Right cardiac atrium (tissue), 5 donors: Measurements from ENCODE around the gene PRELID2. TPM values are rescaled to one million over a fixed set of nuclear protein-coding genes. Genes with fewer than 3 reads are reported as not detected.
"Not testable (repeated sequence)": the region's sequence is repeated elsewhere in the genome, so short reads cannot be mapped to it uniquely, and the experiment has no call there.

ENCODE experiments used
- ATAC-seq, 2 donors: fragments of 200-7000 bp; cut with Tn5 transposase; one replicate each; pipeline versions ENCODE4 v1.8.0 to v1.9.1; 2020; ENCODE audit warnings: moderate library complexity in 2 of 2, mild to moderate bottlenecking in 1 of 2
- DNase-seq, 3 donors: peaks; one replicate each; pipeline ENCODE4 v3.0.0-alpha.2; 2020
- H3K27ac ChIP-seq: one replicate; pipeline ENCODE4 v1.5.1; 2013; ENCODE audit warnings: mild to moderate bottlenecking, low read length, control low read depth, moderate library complexity
- H3K27me3 ChIP-seq: one replicate; pipeline ENCODE4 v1.6.1; 2013; ENCODE audit not compliant: control insufficient read depth, insufficient read depth
- H3K4me1 ChIP-seq: one replicate; pipeline ENCODE4 v1.6.1; 2013; ENCODE audit warnings: low read length; ENCODE audit not compliant: control insufficient read depth, insufficient read depth
- H3K4me3 ChIP-seq: one replicate; pipeline ENCODE4 v1.5.1; 2013; ENCODE audit warnings: low read length, control low read depth
- H3K9me3 ChIP-seq: one replicate; pipeline ENCODE4 v1.6.1; 2013; ENCODE audit warnings: low read length; ENCODE audit not compliant: control insufficient read depth
- WGBS: extraction: QIAGEN DNeasy Blood & Tissue Kit; methylation state at CpG from one replicate; pipeline ENCODE4 v1.1.7; 2013; 5-methylcytosine and 5-hydroxymethylcytosine counted together
- intact Hi-C, 4 donors: fragments of 100-400 bp; cut with DNase I; formaldehyde crosslinking; loops; one replicate each; pipeline versions ENCODE4 v1.11.0 to v1.14.0; 2022 to 2023
- long read RNA-seq, 4 donors: library from polyadenylated mRNA; unstranded; transcript quantifications; one replicate each; pipeline ENCODE4 v2.0.0, GENCODE V29; 2020 to 2021
- polyA plus RNA-seq: library from polyadenylated mRNA; stranded (reverse); fragments of 200-250 nt; gene quantifications from one replicate; pipeline ENCODE4 v1.2.3, GENCODE V29; 2013
- total RNA-seq, 4 donors: library from RNA; stranded (reverse); fragmentation: NEBNext Ultra II Directional; extraction: Animal tissue kit (Norgen Biotek cat#: 25700); gene quantifications; one replicate each; pipeline ENCODE4 v1.2.1, GENCODE V29; 2021
- donor health status: healthy with polysubstance abuse.
- donor health status: DM: no; HTN: yes; CAD: no.
- donor health status: DM: no; HTN: no; CAD: no.
- donor health status: DM: no; HTN: yes; CAD: no; lungs with severe emphysema.
- donor health status: DM: yes; HTN: yes; CAD: no.

Gene PRELID2
- total RNA-seq (10 to 100 TPM; 39.1 to 85.4 (median 44.8) TPM), polyA plus RNA-seq (4.3 TPM)
- long read RNA-seq, donor 1, partial matches to known transcripts, result 0 of 14 reads
- long read RNA-seq, donor 1, other reads (novel, unspliced or antisense), result 14 of 14 reads
- long read RNA-seq, donor 2, result 0 reads
- long read RNA-seq, donor 3, partial matches to known transcripts, result 0 of 12 reads
- long read RNA-seq, donor 3, other reads (novel, unspliced or antisense), result 11 of 12 reads
- long read RNA-seq, donor 4, partial matches to known transcripts, result 2 of 10 reads
- long read RNA-seq, donor 4, other reads (novel, unspliced or antisense), result 8 of 10 reads

GRCh38 chr5:145834917-145835847 is at the start of gene PRELID2:
Gene PRELID2, minus strand, starts transcription at chr5:145835342. Its CDS starts 91 bp downstream, at chr5:145835251.
- no peaks in the 10 kb centered on the region for H3K9me3 ChIP-seq
- peak; percentile 90 to 96 (median 94) for DNase-seq
- intact Hi-C loops, result loop anchor here in 2 of 4 donors (10.0 kb wide), 1 partner anchor 210 kb away; no protein-coding TSS in a partner anchor
- peak within 1 kb of the TSS; percentile 16 for H3K27ac ChIP-seq
- H3K4me3 ChIP-seq, result peak within 1 kb of the TSS; percentile 91
- H3K4me1 ChIP-seq, result no peaks in the 10 kb centered on the region
- under 1% methylated on average over 71 of the region's 71 CpGs for WGBS
- ATAC-seq, result peak; percentile 94 to 97
- H3K27me3 ChIP-seq, result no peaks in the 10 kb centered on the region

GRCh38 chr5:145874765-145875164 is 39.6 kb upstream of the PRELID2 start:
- peak in 1 of 3 donors; percentile 19 for DNase-seq
- no peak for ATAC-seq
- Histone ChIP-seq H3K27ac (no peak overlapping the region), H3K9me3 (no peaks in the 10 kb centered on the region), H3K27me3 (no peaks in the 10 kb centered on the region), H3K4me1 (no peaks in the 10 kb centered on the region), H3K4me3 (no peak overlapping the region)
- WGBS, result 69% methylated on average over 2 of the region's 2 CpGs
- intact Hi-C loops, result no loop called here

GRCh38 chr5:145872914-145873313 is 37.8 kb upstream of the PRELID2 start, which contains the start of gene GRXCR2:
Gene GRXCR2, minus strand, starts transcription at chr5:145873014. Its CDS starts 46 bp downstream, at chr5:145872968.
- intact Hi-C loops, result no loop called here
- no peaks in the 10 kb centered on the region for H3K27me3 ChIP-seq
- H3K9me3 ChIP-seq, result no peaks in the 10 kb centered on the region
- no peak for ATAC-seq
- no peaks in the 10 kb centered on the region for H3K4me1 ChIP-seq
- no peak within 1 kb of the TSS for H3K4me3 ChIP-seq
- no peak for DNase-seq
- no peak within 1 kb of the TSS for H3K27ac ChIP-seq
- WGBS, result 95% methylated on average over 3 of the region's 3 CpGs

GRCh38 chr5:145872486-145872885 is 37.3 kb upstream of the PRELID2 start:
- Histone ChIP-seq H3K27me3 (no peaks in the 10 kb centered on the region), H3K4me1 (no peaks in the 10 kb centered on the region), H3K9me3 (no peaks in the 10 kb centered on the region), H3K4me3 (no peak overlapping the region), H3K27ac (no peak overlapping the region)
- 82% methylated on average over 8 of the region's 8 CpGs for WGBS
- ATAC-seq (no peak), DNase-seq (peak in 2 of 3 donors; percentile 29 to 47)
- intact Hi-C loops, result no loop called here

GRCh38 chr5:145869753-145870152 is 34.6 kb upstream of the PRELID2 start:
- WGBS, result 84% methylated on average over 4 of the region's 4 CpGs
- intact Hi-C loops, result no loop called here

GRCh38 chr5:145867806-145868205 is 32.7 kb upstream of the PRELID2 start:
- 65% methylated on average over 1 of the region's 1 CpG for WGBS
- intact Hi-C loops, result no loop called here

More at GRCh38 chr5:145869753-145870152, 34.6 kb upstream of the PRELID2 start:
- Histone ChIP-seq H3K4me1 (no peaks in the 10 kb centered on the region), H3K9me3 (no peaks in the 10 kb centered on the region), H3K27ac (no peak overlapping the region), H3K4me3 (no peak overlapping the region), H3K27me3 (no peaks in the 10 kb centered on the region)
- no peak for ATAC-seq
- no peak for DNase-seq

GRCh38 chr5:145864432-145864831 is 29.3 kb upstream of the PRELID2 start:
- H3K4me1 ChIP-seq, ATAC-seq, DNase-seq, H3K27me3 ChIP-seq, intact Hi-C loops, H3K27ac ChIP-seq, H3K9me3 ChIP-seq, H3K4me3 ChIP-seq: not testable (repeated sequence)
- WGBS, result 67% methylated on average over 2 of the region's 2 CpGs

More at GRCh38 chr5:145867806-145868205, 32.7 kb upstream of the PRELID2 start:
- no peak overlapping the region for H3K27ac ChIP-seq
- DNase-seq, result no peak
- H3K4me1 ChIP-seq, result no peaks in the 10 kb centered on the region
- no peak for ATAC-seq
- H3K9me3 ChIP-seq, result no peaks in the 10 kb centered on the region
- no peak overlapping the region for H3K4me3 ChIP-seq
- H3K27me3 ChIP-seq, result no peaks in the 10 kb centered on the region

GRCh38 chr5:145863003-145863402 is 27.9 kb upstream of the PRELID2 start:
- no peaks in the 10 kb centered on the region for H3K27me3 ChIP-seq
- 81% methylated on average over 3 of the region's 3 CpGs for WGBS
- no peak for DNase-seq
- H3K9me3 ChIP-seq, result no peaks in the 10 kb centered on the region
- no peak overlapping the region for H3K4me3 ChIP-seq
- ATAC-seq, result no peak
- intact Hi-C loops, result no loop called here
- H3K27ac ChIP-seq, result no peak overlapping the region
- H3K4me1 ChIP-seq, result peaks cover 2% of the 10 kb centered on the region

- ATAC-seq (no peak), DNase-seq (no peak)
- Histone ChIP-seq H3K4me3 (no peak overlapping the region), H3K27ac (no peak overlapping the region), H3K27me3 (no peaks in the 10 kb centered on the region), H3K9me3 (no peaks in the 10 kb centered on the region), H3K4me1 (peaks cover 2% of the 10 kb centered on the region)
- intact Hi-C loops, result no loop called here
- 55% methylated on average over 3 of the region's 3 CpGs for WGBS
These were observed 24.8 kb upstream of the PRELID2 start for GRCh38 chr5:145859897-145860296.

- DNase-seq (no peak), ATAC-seq (peak in 1 of 2 donors; percentile 17)
- Histone ChIP-seq H3K4me1 (peaks cover 2% of the 10 kb centered on the region), H3K9me3 (no peaks in the 10 kb centered on the region), H3K27me3 (no peaks in the 10 kb centered on the region), H3K27ac (peak overlapping the region; percentile 17), H3K4me3 (no peak overlapping the region)
- intact Hi-C loops, result no loop called here
- WGBS, result 56% methylated on average over 6 of the region's 6 CpGs
These were observed 24.3 kb upstream of the PRELID2 start for GRCh38 chr5:145859453-145859852.

GRCh38 chr5:145858959-145859358 is 23.8 kb upstream of the PRELID2 start:
- ATAC-seq (no peak), DNase-seq (no peak)
- Histone ChIP-seq H3K4me3 (no peak overlapping the region), H3K27me3 (no peaks in the 10 kb centered on the region), H3K27ac (no peak overlapping the region), H3K4me1 (peaks cover 2% of the 10 kb centered on the region), H3K9me3 (no peaks in the 10 kb centered on the region)
- intact Hi-C loops, result no loop called here
- WGBS, result 41% methylated on average over 4 of the region's 4 CpGs
